HG03342 (cell line): Measurements from ENCODE around the gene RNU11.
"Not testable (repeated sequence)": the region's sequence is repeated elsewhere in the genome, so short reads cannot be mapped to it uniquely, and the experiment has no call there.

Experiments used
- ATAC-seq: cut with Tn5 transposase; IDR thresholded peaks from one replicate; pipeline ENCODE4 v1.9.1; 2021; ENCODE audit warnings: mild to moderate bottlenecking, moderate library complexity; ENCODE audit not compliant: unreplicated experiment

RNU11 gene

GRCh38 chr1:28648474-28649198 lies at the start of gene RNU11:
TSS of gene RNU11 (plus strand) at chr1:28648600.
- peak; percentile 58 for ATAC-seq

GRCh38 chr1:28601696-28602095 lies 46.7 kb upstream of the RNU11 start:
- ATAC-seq: peak; percentile 56

- ATAC-seq: no peak
Measured at GRCh38 chr1:28602536-28603439, 45.6 kb upstream of the RNU11 start.

GRCh38 chr1:28604411-28604810 lies 44.0 kb upstream of the RNU11 start:
- no peak for ATAC-seq

GRCh38 chr1:28604962-28605361 lies 43.4 kb upstream of the RNU11 start:
- ATAC-seq: no peak

- ATAC-seq: no peak
Measured at GRCh38 chr1:28606771-28607170, 41.6 kb upstream of the RNU11 start.

GRCh38 chr1:28613175-28613574 lies 35.2 kb upstream of the RNU11 start:
- no peak for ATAC-seq

- ATAC-seq: no peak
Measured at GRCh38 chr1:28631713-28632112, 16.7 kb upstream of the RNU11 start.

- ATAC-seq: no peak
Measured at GRCh38 chr1:28632560-28632959, 15.8 kb upstream of the RNU11 start.

GRCh38 chr1:28640766-28641165 lies 7.6 kb upstream of the RNU11 start:
- no peak for ATAC-seq

GRCh38 chr1:28642056-28642846 lies 6.1 kb upstream of the RNU11 start:
- ATAC-seq: peak; percentile 2

- ATAC-seq: peak; percentile 69
Measured at GRCh38 chr1:28642847-28643635, 5.4 kb upstream of the RNU11 start, which contains the start of gene TAF12. TSS of gene TAF12 (minus strand) at chr1:28643067. CDS start at chr1:28622081, 20,986 bp downstream.

GRCh38 chr1:28644494-28644893 lies 3.9 kb upstream of the RNU11 start:
- no peak for ATAC-seq

GRCh38 chr1:28645406-28645805 lies 3.0 kb upstream of the RNU11 start:
- not testable (repeated sequence) for ATAC-seq

- ATAC-seq: no peak
Measured at GRCh38 chr1:28646040-28646439, 2.4 kb upstream of the RNU11 start.

GRCh38 chr1:28648008-28648473 lies 359 bp upstream of the RNU11 start:
- peak; percentile 52 for ATAC-seq

GRCh38 chr1:28653063-28653462 lies 4.7 kb downstream of the RNU11 start:
- ATAC-seq: not testable (repeated sequence)

GRCh38 chr1:28653870-28654269 lies 5.5 kb downstream of the RNU11 start:
- not testable (repeated sequence) for ATAC-seq

- ATAC-seq: not testable (repeated sequence)
Measured at GRCh38 chr1:28655448-28656311, 7.3 kb downstream of the RNU11 start.
